HL-60/S4 treated with phorbol 12-myristate 13-acetate at 8.2 ng/mL for 4 days and 3 days (cell line): ENCODE measurements around the gene CCNDBP1.
"Not testable (repeated sequence)": the region's sequence is repeated elsewhere in the genome, so short reads cannot be mapped to it uniquely, and the experiment has no call there.

ENCODE experiments used
- in situ Hi-C: fragments of 300-500 bp; cut with MboI; formaldehyde crosslinking; loops from 2 replicates; pipeline ENCODE4 v1.15.0; 2022; ENCODE audit warnings: low sequenced_read_pairs

Gene CCNDBP1

GRCh38 chr15:43185157-43186002, at the start of gene CCNDBP1:
Gene CCNDBP1, plus strand, starts transcription at chr15:43185403. Its CDS starts 96 bp downstream, at chr15:43185499.
- in situ Hi-C loops: no loop called here

DNA sequence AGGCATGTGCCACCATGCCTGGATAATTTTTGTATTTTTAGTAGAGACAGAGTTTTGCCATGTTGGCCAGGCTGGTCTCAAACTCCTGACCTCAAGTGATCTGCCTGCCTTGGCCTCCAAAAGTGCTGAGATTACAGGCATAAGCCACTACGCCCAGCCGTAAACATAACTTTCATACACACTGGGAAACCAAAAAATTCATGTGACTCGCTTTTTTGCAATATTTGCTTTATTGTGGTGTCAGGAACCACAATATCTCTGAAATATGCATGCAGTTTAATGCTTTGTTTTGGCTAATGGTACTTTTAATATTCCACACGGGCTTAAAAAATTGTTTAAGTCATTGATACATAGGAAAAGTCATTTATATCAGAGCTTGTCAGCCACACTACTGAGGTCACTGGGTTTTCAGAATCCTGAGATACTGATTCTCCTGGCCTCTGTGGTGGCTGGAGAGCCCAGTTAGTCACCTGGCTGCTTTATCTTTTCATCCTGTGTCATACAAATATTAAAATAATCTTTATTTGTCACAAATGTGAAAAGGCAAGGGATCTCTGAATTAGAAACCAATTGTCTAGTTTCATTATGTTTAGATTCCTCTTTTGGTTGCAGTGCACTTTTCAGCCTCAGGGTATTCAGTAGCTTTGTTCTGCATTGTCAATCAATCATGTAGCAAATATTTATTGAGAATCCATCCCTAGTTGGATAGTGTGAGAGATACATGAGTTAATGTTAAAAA, 41.8 kb upstream of the CCNDBP1 start:
- in situ Hi-C loops: no loop called here

- in situ Hi-C loops: no loop called here
Observed at GRCh38 chr15:43144512-43144911, 40.7 kb upstream of the CCNDBP1 start.

GRCh38 chr15:43146184-43146583, 39.0 kb upstream of the CCNDBP1 start:
- in situ Hi-C loops: no loop called here

GRCh38 chr15:43150191-43150929, 34.8 kb upstream of the CCNDBP1 start:
- in situ Hi-C loops: no loop called here

DNA sequence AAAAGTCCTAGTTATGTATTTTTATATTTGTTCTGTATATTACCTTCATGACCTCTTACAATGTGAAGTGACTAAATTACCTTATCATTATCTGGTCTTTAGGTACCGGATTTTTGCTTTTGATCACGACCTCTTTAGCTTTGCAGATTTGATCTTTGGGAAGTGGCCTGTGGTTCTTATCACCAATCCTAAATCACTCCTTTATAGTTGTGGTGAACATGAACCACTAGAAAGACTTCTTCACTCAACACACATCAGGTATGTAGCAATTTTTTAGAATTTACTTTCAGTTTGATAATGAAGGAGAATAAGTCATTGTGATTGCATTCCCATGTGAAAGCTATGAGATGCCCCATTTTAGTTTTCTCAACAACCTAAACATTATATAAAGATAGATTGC, 33.5 kb upstream of the CCNDBP1 start:
- in situ Hi-C loops: no loop called here

- in situ Hi-C loops: no loop called here
Observed at GRCh38 chr15:43153269-43153668, 31.9 kb upstream of the CCNDBP1 start.

GRCh38 chr15:43165801-43166325, 19.3 kb upstream of the CCNDBP1 start:
- in situ Hi-C loops: no loop called here

GRCh38 chr15:43167261-43167660, 17.9 kb upstream of the CCNDBP1 start:
- in situ Hi-C loops: not testable (repeated sequence)

GRCh38 chr15:43168192-43169107, 16.8 kb upstream of the CCNDBP1 start:
- in situ Hi-C loops: no loop called here

GRCh38 chr15:43169888-43170287, 15.3 kb upstream of the CCNDBP1 start:
- in situ Hi-C loops: no loop called here

DNA sequence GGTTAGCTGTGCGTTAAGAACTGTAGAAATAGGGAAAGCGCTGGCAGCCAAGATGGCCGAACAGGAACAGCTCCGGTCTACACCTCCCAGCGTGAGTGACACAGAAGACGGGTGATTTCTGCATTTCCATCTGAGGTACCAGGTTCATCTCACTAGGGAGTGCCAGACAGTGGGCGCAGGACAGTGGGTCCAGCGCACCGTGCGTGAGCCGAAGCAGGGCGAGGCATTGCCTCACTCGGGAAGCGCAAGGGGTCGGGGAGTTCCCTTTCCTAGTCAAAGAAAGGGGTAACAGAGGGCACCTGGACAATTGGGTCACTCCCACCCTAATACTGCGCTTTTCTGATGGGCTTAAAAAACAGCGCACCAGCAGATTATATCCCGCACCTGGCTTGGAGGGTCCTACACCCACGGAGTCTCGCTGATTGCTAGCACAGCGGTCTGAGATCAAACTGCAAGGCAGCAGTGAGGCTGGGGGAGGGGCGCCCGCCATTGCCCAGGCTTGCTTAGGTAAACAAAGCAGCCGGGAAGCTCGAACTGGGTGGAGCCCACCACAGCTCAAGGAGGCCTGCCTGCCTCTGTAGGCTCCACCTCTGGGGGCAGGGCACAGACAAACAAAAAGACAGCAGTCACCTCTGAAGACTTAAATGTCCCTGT, 9.4 kb upstream of the CCNDBP1 start:
- in situ Hi-C loops: not testable (repeated sequence)

DNA sequence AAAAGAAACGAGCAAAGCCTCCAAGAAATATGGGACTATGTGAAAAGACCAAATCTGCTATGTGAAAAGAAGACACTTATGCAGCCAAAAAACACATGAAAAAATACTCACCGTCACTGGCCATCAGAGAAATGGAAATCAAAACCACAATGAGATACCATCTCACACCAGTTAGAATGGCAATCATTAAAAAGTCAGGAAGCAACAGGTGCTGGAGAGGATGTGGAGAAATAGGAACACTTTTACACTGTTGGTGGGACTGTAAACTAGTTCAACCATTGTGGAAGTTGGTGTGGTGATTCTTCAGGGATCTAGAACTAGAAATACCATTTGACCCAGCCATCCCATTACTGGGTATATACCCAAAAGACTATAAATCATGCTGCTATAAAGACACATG, 8.1 kb upstream of the CCNDBP1 start:
- in situ Hi-C loops: not testable (repeated sequence)

DNA sequence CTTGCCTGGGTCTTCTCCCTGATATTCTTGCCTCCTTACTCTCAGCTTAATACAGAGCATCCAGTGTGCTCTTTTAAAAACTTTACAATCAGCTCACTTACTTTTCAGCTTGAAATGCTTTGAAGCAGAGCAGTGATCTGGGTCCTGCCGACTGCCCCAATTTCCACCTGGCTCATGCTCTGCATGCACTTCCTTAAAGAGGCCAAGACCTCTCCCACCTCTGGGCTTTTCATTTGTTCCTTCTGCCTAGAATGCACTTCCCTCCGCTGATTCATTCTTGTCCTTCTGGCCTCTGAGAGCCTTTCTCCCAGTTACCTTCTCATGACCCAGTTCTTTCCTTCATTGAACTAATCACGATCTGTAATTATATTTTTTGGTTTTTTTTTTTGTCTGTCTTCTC, 1.9 kb upstream of the CCNDBP1 start:
- in situ Hi-C loops: no loop called here

DNA sequence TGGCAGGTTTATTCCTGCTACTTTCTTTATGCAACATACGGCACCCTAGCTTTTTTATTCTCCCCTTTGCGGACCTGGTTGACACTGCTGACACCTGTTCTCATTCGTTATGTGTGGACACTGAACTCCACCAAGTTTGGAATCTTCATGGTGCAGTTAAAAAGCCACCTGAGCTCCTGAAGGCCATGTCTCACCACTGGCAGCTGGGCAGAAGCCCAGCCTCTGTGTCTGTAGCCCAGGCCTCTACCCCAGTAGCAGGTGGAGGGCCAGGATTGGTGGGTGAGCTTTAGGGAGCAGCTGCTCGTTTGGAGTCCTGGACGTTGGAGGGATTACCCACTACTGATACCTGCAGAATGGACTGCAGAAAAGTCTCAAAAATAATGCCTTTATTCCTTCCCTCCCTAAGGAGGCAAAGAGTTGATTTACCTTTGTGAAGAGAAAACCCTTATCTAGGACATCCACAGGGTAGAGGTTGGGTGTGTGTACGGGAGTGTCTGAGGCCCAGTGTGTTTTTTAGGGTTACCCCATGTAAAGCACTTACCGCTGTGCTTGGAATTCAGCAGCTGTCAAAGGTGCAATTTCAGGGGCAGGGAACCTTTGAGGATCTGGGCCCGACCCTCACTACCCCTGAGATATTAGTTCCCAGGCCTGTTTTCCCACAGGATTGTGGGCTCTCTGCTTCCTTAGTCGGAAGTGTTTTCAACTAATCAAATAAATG, 637 bp upstream of the CCNDBP1 start:
- in situ Hi-C loops: no loop called here

DNA sequence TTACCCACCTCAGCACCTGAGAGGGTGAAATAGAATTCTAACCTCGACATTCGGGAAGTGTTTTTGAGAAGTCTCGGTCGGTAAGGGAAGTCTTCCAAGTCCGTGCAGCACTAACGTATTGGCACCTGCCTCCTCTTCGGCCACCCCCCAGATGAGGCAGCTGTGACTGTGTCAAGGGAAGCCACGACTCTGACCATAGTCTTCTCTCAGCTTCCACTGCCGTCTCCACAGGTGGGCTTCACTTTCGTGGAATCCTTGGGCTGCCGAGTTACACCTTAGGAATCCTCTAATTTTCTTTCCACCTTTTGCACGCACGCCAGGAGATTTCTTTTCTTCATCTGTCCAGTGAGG, 775 bp downstream of the CCNDBP1 start:
- in situ Hi-C loops: no loop called here

DNA sequence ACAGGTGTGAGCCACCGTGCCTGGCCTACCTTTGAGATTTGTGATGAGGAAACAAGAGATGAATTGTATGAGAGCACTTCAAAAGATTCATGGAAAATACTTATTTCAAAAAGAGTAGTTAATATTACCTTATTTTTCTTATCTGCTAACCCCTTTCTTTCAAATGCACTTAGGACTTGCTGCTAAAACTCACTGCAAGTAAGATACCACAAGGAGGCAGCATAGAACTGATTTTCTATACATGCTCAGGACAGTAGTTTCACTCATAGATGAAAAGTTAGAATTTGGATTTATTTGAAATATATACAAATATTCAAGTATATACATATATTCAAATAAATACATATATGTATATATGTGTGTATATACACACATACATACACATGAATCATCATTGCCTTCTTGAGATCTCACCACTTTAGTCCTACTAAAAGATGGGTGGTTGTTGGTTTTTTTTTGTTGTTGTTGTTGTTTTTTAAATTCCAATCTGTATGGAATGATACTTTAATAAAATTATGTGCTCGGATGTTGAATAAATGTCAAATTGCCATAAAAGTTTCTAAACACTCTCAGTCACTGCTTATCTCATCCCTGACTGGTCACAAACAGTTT, 2.4 kb downstream of the CCNDBP1 start:
- in situ Hi-C loops: no loop called here

GRCh38 chr15:43189296-43189695, 4.1 kb downstream of the CCNDBP1 start:
- in situ Hi-C loops: no loop called here

GRCh38 chr15:43190178-43190577, 5.0 kb downstream of the CCNDBP1 start:
- in situ Hi-C loops: no loop called here
